Measurements from ENCODE around the gene ANTKMT.

Gene ANTKMT

GRCh38 chr16:720990-721764 lies at the start of gene ANTKMT:
TSS of gene ANTKMT (plus strand) at chr16:721146. CDS start at chr16:721275, 129 bp downstream.
- in situ Hi-C loops (cut with MboI; ENCODE audit: low sequenced_read_pairs), result no loop called here

GRCh38 chr16:671353-672131 lies 49.4 kb upstream of the ANTKMT start:
- in situ Hi-C loops (cut with MboI; ENCODE audit: low sequenced_read_pairs), result no loop called here

GRCh38 chr16:672371-672770 lies 48.6 kb upstream of the ANTKMT start:
- in situ Hi-C loops (cut with MboI; ENCODE audit: low sequenced_read_pairs), result no loop called here

- in situ Hi-C loops (cut with MboI; ENCODE audit: low sequenced_read_pairs), result no loop called here
Observed at GRCh38 chr16:672851-673250, 48.1 kb upstream of the ANTKMT start.

- in situ Hi-C loops (cut with MboI; ENCODE audit: low sequenced_read_pairs), result no loop called here
Observed at GRCh38 chr16:673399-673991, 47.5 kb upstream of the ANTKMT start.

- in situ Hi-C loops (cut with MboI; ENCODE audit: low sequenced_read_pairs), result no loop called here
Observed at GRCh38 chr16:674214-674881, 46.6 kb upstream of the ANTKMT start.

- in situ Hi-C loops (cut with MboI; ENCODE audit: low sequenced_read_pairs), result no loop called here
Observed at GRCh38 chr16:674968-675883, 45.7 kb upstream of the ANTKMT start, which contains the start of gene RHBDL1. TSS of gene RHBDL1 (plus strand) at chr16:675671. CDS start at chr16:675791, 120 bp downstream.

GRCh38 chr16:675884-676564 lies 44.9 kb upstream of the ANTKMT start:
- in situ Hi-C loops (cut with MboI; ENCODE audit: low sequenced_read_pairs), result no loop called here

GRCh38 chr16:676565-676902 lies 44.4 kb upstream of the ANTKMT start:
- in situ Hi-C loops (cut with MboI; ENCODE audit: low sequenced_read_pairs), result no loop called here

GRCh38 chr16:676913-677312 lies 44.0 kb upstream of the ANTKMT start:
- in situ Hi-C loops (cut with MboI; ENCODE audit: low sequenced_read_pairs), result no loop called here

GRCh38 chr16:677316-678190 lies 43.4 kb upstream of the ANTKMT start:
- in situ Hi-C loops (cut with MboI; ENCODE audit: low sequenced_read_pairs), result no loop called here

- in situ Hi-C loops (cut with MboI; ENCODE audit: low sequenced_read_pairs), result no loop called here
Observed at GRCh38 chr16:678209-678857, 42.6 kb upstream of the ANTKMT start.

GRCh38 chr16:678858-679813 lies 41.8 kb upstream of the ANTKMT start:
- in situ Hi-C loops (cut with MboI; ENCODE audit: low sequenced_read_pairs), result no loop called here

- in situ Hi-C loops (cut with MboI; ENCODE audit: low sequenced_read_pairs), result no loop called here
Observed at GRCh38 chr16:679814-680624, 40.9 kb upstream of the ANTKMT start, which contains the start of gene STUB1. TSS of gene STUB1 (plus strand) at chr16:680410. CDS start at chr16:680526, 116 bp downstream.

GRCh38 chr16:680625-680945 lies 40.4 kb upstream of the ANTKMT start:
- in situ Hi-C loops (cut with MboI; ENCODE audit: low sequenced_read_pairs), result no loop called here

Data from hTERT RPE-1 (cell line).